ENCODE measurements around the gene ETV4. TPM values are rescaled to one million over a fixed set of nuclear protein-coding genes. Genes with fewer than 3 reads are reported as not detected.
A peak's percentile ranks its signal among the peaks of the same experiment; 100 is the strongest.

Gene ETV4
- total RNA-seq, 1 donor, result under 0.01 TPM

GRCh38 chr17:43573579-43574321 is 27.6 kb upstream of the ETV4 start:
- no peak for DNase-seq (ENCODE audit: low read depth in 2 of 3, low spot score in 2 of 3)

DNA sequence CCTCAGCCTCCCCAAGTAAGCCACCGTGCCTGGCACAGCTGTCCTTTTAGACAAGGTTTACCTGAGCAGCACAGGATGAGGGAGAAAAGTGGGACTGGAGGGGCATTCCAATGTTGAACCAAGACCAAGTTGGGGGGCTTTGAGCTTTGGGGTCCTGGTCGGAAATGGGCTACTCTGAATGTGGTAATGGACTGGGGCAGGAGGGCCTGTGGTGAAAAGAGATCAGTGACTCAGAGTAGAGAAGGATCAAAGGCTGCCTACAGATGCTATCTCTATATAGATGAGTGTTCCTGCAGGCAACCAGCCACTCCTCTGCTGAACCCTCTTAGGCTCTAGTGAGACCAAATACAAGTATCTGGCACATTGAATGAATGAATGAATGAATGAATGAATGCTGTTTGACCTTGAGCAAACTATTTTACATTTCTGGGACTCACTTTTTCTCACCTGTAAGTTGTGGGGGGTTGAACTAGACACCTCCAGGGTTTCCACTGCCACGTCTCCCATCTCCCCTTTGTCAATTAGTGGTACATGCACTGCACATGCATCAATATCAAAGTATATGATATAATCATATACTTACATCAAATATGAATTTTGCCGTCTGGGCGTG is 26.3 kb upstream of the ETV4 start:
- DNase-seq (ENCODE audit: low read depth in 2 of 3, low spot score in 2 of 3), result no peak

DNA sequence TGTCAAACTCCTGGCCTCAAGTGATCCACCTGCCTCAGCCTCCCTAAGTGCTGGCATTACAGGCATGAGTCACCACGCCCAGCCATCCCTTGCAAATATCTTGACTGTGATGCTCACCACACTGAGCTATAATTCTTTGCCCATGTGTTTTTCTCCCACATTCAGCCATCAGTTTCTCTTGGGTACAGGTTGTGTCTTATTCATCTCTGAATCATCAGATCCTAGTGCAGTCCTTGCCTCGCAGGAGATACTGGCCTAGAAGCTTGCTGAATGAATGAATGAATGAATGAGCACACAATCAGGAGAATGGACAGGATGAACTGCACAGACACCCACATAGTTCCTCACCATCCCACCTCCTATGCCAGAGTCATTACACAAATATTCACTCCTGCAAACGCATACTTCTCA is 24.4 kb upstream of the ETV4 start:
- no peak for DNase-seq (ENCODE audit: low read depth in 2 of 3, low spot score in 2 of 3)

- DNase-seq (ENCODE audit: low read depth in 2 of 3, low spot score in 2 of 3), result no peak
Observed at GRCh38 chr17:43568506-43569082, 22.5 kb upstream of the ETV4 start.

DNA sequence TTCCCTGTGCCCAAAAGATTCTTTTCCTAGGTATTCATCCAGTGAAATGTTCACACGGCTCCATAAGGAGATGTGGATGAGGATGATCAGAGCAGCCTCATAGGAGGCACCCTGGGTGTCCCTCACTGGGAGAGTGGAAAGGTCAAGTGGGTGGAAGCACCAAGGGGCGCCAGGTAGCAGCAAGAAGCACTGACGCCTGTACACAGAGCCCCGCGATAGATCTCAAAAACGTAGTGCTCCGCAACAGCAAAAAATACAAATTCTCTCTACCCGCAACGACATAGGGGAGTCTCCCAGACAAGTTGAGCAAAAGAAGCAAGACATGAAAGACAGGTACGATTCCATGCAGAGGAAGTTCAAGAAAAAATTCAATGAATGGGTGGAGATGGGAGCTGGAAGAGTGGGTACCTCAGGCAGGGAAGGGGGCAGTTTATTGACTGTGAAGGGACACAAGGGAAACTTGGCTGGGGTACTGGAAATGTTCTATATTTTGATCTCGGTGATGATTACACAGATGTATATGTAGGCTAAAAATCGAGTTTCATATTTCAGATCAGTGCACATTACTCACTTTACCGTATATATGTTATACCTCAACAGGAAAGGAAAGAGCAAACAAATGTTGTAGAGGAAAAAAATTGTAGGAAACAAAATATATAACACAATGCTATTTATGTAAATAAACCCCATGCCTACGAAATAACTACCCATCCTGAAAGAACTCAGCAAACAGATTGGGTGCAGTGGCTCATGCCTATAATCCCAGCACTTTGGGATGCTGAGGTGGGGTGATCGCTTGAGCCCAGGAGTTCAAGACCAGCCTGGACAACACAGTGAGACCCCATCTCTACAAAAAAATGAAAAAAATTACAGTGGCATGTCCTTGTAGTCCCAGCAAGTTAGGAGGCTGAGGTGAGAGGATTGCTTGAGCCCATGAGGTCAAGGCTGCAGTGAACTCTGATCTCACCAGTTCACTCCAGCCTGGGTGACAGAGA is 17.8 kb upstream of the ETV4 start:
- DNase-seq (ENCODE audit: low read depth in 2 of 3, low spot score in 2 of 3), result no peak

DNA sequence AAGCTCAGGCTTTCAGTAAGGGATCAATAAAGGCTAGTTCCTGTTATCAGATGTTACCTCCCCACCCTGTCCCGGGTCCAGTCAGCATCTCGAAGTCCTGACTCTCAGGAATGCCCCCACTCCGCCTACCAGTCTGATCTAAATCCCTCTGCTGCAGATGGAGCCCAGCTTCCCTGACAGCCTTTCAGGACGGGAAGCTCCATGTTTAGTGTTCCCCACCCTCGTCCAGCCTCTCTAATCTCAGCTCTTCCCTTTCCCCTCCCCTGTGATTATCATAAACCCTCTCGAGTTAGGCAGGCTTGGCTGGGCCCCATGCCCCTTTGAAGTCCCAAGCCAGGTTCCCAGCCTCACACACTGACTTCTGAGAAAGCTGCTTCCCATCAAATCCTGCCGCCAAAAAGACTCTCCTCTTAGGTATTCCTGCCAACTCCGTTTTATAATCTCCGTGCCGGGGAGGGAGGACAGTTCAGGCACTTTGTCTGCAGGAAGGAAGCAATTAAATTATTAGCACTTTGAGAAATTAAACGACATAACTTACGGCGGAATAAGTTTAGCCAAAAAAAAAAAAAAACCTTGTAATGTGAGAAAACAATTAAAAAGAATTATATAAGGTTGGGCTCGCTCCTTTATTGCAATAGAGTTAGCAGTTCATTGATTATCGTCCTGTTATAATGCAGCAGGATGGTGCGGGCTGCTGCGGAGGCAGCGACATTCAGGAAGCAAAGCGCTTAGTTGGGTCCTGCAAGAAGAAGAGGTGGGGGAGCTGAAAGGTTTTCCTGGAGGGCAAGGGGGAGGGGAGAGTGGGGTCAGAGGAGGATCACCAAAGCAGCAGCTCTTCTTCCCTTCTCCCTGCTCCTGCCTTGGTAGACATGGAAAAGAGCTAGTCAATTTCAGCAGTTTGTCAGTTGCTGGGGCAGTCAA is 16.8 kb upstream of the ETV4 start:
- DNase-seq (ENCODE audit: low read depth in 2 of 3, low spot score in 2 of 3), result no peak

- DNase-seq (ENCODE audit: low read depth in 2 of 3, low spot score in 2 of 3), result no peak
Observed at GRCh38 chr17:43560461-43561427, 14.6 kb upstream of the ETV4 start.

GRCh38 chr17:43559161-43559816 is 13.1 kb upstream of the ETV4 start:
- no peak for DNase-seq (ENCODE audit: low read depth in 2 of 3, low spot score in 2 of 3)

GRCh38 chr17:43558805-43559160 is 12.6 kb upstream of the ETV4 start:
- no peak for DNase-seq (ENCODE audit: low read depth in 2 of 3, low spot score in 2 of 3)

GRCh38 chr17:43556292-43556691 is 10.2 kb upstream of the ETV4 start:
- peak in 2 of 3 donors; percentile 89 to 92 for DNase-seq (ENCODE audit: low read depth in 2 of 3, low spot score in 2 of 3)

GRCh38 chr17:43554857-43555256 is 8.7 kb upstream of the ETV4 start:
- no peak for DNase-seq (ENCODE audit: low read depth in 2 of 3, low spot score in 2 of 3)

- DNase-seq (ENCODE audit: low read depth in 2 of 3, low spot score in 2 of 3), result no peak
Observed at GRCh38 chr17:43553573-43553972, 7.4 kb upstream of the ETV4 start.

GRCh38 chr17:43552229-43552837 is 6.2 kb upstream of the ETV4 start:
- DNase-seq (ENCODE audit: low read depth in 2 of 3, low spot score in 2 of 3), result no peak

DNA sequence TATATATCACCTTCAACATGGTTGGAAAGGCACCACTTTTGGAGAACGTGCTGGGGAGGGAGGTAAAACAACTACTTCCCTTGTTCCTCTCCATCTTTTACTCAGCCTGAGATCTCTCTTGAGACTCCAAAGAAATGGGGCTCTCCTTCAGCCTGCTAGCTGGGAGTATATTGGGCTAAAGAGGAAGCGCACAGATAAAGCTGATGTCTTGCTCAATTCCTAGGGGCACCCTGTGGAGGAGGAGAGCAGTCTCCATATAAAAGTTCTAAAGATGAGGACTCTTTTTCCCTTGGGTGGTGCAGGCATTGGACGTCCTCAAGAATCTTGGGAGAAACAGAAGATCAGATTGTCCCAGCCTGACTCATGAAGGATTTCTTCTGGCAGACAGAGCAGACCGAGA is 4.6 kb upstream of the ETV4 start:
- DNase-seq (ENCODE audit: low read depth in 2 of 3, low spot score in 2 of 3), result no peak

DNA sequence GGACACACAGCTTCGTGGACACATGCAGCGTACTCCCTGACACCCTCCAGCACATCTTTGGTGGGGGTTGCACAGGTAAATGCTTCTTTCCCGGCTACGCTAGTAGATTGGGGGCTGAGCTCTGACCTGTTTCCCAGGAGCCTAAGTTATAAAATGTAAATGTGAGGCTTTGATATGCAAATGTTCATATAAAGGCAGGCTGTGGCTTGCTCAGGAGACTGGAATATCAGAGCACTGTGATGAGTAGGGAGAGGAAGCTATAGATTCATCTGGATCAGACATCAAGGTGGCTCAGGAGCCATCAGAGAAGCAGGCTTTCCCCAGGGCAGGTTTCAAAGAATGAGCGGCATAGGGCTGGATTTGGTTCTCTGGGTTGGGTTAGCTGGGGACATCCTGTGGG is 3.4 kb upstream of the ETV4 start:
- DNase-seq (ENCODE audit: low read depth in 2 of 3, low spot score in 2 of 3), result no peak

DNA sequence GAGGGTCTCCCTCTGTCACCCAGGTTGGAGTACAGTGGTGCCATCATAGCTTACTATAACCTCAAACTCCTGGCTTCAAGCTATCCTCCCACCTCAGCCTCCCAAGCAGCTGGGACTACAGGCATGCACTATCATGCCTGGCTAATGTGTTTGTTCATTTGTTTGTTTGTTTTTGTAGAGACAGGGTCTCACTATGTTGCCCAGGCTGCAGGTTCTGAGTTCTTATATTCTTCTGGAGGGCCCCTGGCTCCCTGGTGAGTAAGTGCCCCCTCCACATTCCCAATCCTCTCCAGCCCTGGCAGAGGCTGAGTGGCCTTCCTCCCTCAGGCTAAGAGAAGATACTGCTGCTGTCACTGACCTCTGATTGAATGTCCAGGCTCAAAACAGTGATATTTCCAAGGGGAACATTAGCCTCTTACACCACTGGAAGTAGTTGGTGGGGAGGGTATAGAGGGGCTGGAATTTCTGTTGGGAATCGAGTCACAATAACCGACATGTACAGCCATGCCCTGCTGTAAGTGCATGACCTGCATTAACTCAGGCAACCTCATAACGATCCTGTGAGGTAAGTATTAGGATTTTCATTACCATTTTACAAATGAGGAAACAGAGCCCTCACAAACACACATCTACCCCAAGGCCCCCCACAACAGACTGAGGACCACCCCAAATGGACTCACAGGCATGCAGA is 2.7 kb upstream of the ETV4 start:
- no peak for DNase-seq (ENCODE audit: low read depth in 2 of 3, low spot score in 2 of 3)

DNA sequence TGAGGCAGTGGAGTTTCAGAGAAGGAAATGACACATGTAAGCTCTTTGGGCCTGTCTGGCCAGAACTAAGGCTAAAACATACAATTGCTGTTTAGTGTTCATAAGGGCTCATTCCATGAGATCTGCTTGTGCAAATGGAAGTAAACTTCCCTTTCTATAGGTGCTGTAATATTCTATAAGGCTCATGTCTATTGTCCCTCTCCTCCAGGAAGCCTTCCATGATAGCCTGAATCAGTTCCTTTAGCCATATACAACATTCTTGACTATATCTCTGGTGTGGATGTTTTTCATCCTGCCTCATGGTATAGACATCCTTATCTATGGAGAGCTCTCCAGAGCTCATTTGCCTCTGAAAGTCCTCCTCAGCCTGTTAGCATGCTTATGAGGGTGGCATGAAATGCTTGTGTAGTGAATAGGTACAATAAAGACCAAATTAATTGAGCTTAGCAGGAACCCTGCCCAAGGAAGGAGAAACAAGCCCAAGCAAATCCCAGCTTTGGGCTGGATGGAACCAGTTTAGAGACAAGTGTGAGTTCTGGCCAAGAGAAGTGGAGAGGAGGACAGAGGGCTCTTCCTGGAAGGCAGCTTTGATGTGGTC is 1.6 kb upstream of the ETV4 start:
- no peak for DNase-seq (ENCODE audit: low read depth in 2 of 3, low spot score in 2 of 3)
